B cell (primary cell): ENCODE results near the gene KRT74. TPM values are rescaled to one million over a fixed set of nuclear protein-coding genes. Genes with fewer than 3 reads are reported as not detected.

Experiments
- ATAC-seq: fragments of 200-7000 bp; cut with Tn5 transposase; one replicate; pipeline ENCODE4 v1.10.0; 2021; ENCODE audit warnings: low read depth, mild to moderate bottlenecking, moderate number of reproducible peaks, moderate library complexity
- CTCF ChIA-PET: fragments of 350-600 bp; sonication (Branson Sonifier 250); formaldehyde crosslinking; loops from one replicate; lab custom pipeline; 2021; ENCODE audit warnings: antibody characterized with exemption, inconsistent platforms; lab: Charles Lee
- POLR2A ChIA-PET: fragments of 350-600 bp; sonication (Branson Sonifier 250); formaldehyde crosslinking; loops from one replicate; lab custom pipeline; 2021; ENCODE audit warnings: antibody characterized with exemption; lab: Charles Lee
- DNase-seq: peaks from one replicate; pipeline ENCODE4 v3.0.0; 2013
- H2AFZ ChIP-seq: 2 replicates; pipeline ENCODE4 v1.6.1; 2012; ENCODE audit warnings: mild to moderate bottlenecking, low read depth, low read length; ENCODE audit not compliant: insufficient read depth, poor library complexity, severe bottlenecking
- H3K27ac ChIP-seq, 2 donors: 1 replicate in 1 of 2; 2 replicates in 1 of 2; pipeline ENCODE4 v1.5.1; 2012 to 2013; ENCODE audit warnings: low read length in 2 of 2, mild to moderate bottlenecking in 2 of 2, moderate library complexity in 1 of 2
- H3K27me3 ChIP-seq, 4 experiments: fragments of 200-600 bp in 1 of 4; sonication (generic) in 1 of 4; replicated peaks in 1 of 4; 1 replicate in 2 of 4; 2 replicates in 2 of 4; pipeline versions ENCODE4 v1.6.1 to v1.7.0; 2013 to 2016; ENCODE audit warnings: low read length in 3 of 4, mild to moderate bottlenecking in 2 of 4, mixed read lengths in 1 of 4, moderate library complexity in 1 of 4; ENCODE audit not compliant: insufficient read depth in 4 of 4, control insufficient read depth in 3 of 4; ENCODE audit errors: control extremely low read depth in 1 of 4
- H3K36me3 ChIP-seq, 2 experiments: replicated peaks in 1 of 2; 1 replicate in 1 of 2; 2 replicates in 1 of 2; pipeline versions ENCODE4 v1.6.1 to v1.7.1; 2013; ENCODE audit warnings: low read length in 1 of 2; ENCODE audit not compliant: insufficient read depth in 2 of 2, control insufficient read depth in 1 of 2; ENCODE audit errors: control extremely low read depth in 1 of 2, extremely low read depth in 1 of 2
- H3K4me1 ChIP-seq, 2 donors: fragments of 200-600 bp in 1 of 2; sonication (generic) in 1 of 2; 1 replicate in 1 of 2; 2 replicates in 1 of 2; pipeline versions ENCODE4 v1.5.1 to v1.6.1; 2013 to 2017; ENCODE audit warnings: low read length in 2 of 2; ENCODE audit not compliant: control insufficient read depth in 2 of 2, insufficient read depth in 2 of 2
- H3K4me2 ChIP-seq: replicated peaks from 2 replicates; pipeline ENCODE3; 2012; ENCODE audit warnings: mild to moderate bottlenecking, low read depth, low read length; ENCODE audit not compliant: poor library complexity, severe bottlenecking
- H3K4me3 ChIP-seq, 5 experiments: fragments of 200-600 bp in 1 of 5; sonication (generic) in 1 of 5; 1 replicate in 3 of 5; 2 replicates in 2 of 5; pipeline versions ENCODE4 v1.5.1 to v1.7.0; 2011 to 2016; ENCODE audit warnings: low read length in 4 of 5, mild to moderate bottlenecking in 4 of 5, low read depth in 2 of 5, control low read depth in 1 of 5, moderate library complexity in 1 of 5; ENCODE audit not compliant: insufficient read depth in 1 of 5; ENCODE audit errors: control extremely low read depth in 1 of 5, extremely low read depth in 1 of 5
- H3K79me2 ChIP-seq: fragments of 200-600 bp; sonication (generic); one replicate; pipeline ENCODE4 v1.6.0; 2016; ENCODE audit warnings: low read length; ENCODE audit not compliant: control insufficient read depth, insufficient read depth
- H3K9ac ChIP-seq: fragments of 200-600 bp; sonication (generic); 2 replicates; pipeline ENCODE4 v1.6.1; 2017; ENCODE audit warnings: mild to moderate bottlenecking, low read length, moderate library complexity
- H3K9me3 ChIP-seq, 3 donors: one replicate each; pipeline versions ENCODE4 v1.6.1 to v1.7.1; 2013; ENCODE audit warnings: low read length in 2 of 3; ENCODE audit not compliant: control insufficient read depth in 2 of 3, insufficient read depth in 1 of 3; ENCODE audit errors: control extremely low read depth in 1 of 3
- H4K20me1 ChIP-seq: 2 replicates; pipeline ENCODE4 v1.6.0; 2012; ENCODE audit warnings: mild to moderate bottlenecking, low read length; ENCODE audit not compliant: insufficient read depth, control insufficient read depth, poor library complexity, severe bottlenecking
- H3K27ac Mint-ChIP-seq: one replicate; pipeline ENCODE4 v1.8.0; 2021; ENCODE audit warnings: mixed read lengths
- H3K27me3 Mint-ChIP-seq: one replicate; pipeline ENCODE4 v1.8.0; 2021; ENCODE audit warnings: mixed read lengths
- H3K4me1 Mint-ChIP-seq: one replicate; pipeline ENCODE4 v1.8.0; 2021; ENCODE audit warnings: mixed read lengths
- H3K4me3 Mint-ChIP-seq: one replicate; pipeline ENCODE4 v1.8.0; 2021; ENCODE audit warnings: mixed read lengths
- H3K9me3 Mint-ChIP-seq: one replicate; pipeline ENCODE4 v1.8.0; 2022; ENCODE audit warnings: mixed read lengths; ENCODE audit not compliant: insufficient read depth
- EZH2 ChIP-seq: IDR thresholded peaks from 2 replicates; pipeline ENCODE4 v1.6.1; 2012; ENCODE audit warnings: borderline replicate concordance, low read depth, mild to moderate bottlenecking, moderate library complexity, low read length; ENCODE audit not compliant: insufficient read depth, poor library complexity, severe bottlenecking
- WGBS: methylation state at CpG from one replicate; pipeline ENCODE4 v1.1.5; 2013; ENCODE audit warnings: missing lambda C conversion rate; ENCODE audit not compliant: insufficient coverage; 5-methylcytosine and 5-hydroxymethylcytosine counted together
- intact Hi-C: fragments of 100-400 bp; cut with micrococcal nuclease; formaldehyde crosslinking; loops from one replicate; pipeline ENCODE4 v1.10.0; 2022
- polyA plus RNA-seq: library from polyadenylated mRNA; depleted of rRNA; stranded (reverse); fragments of >200 nt; gene quantifications from 2 replicates; pipeline ENCODE4 v1.2.3, GENCODE V29; 2012
- total RNA-seq, 2 donors: library from RNA; stranded (reverse); fragments of 120-200 nt in 1 of 2; gene quantifications; 1 replicate in 1 of 2; 2 replicates in 1 of 2; pipeline versions ENCODE4 v1.2.3 to v1.2.4, GENCODE V29; 2013 to 2022
- TF ChIP-seq, protein P1 (sequence below): fragments of 200-600 bp; IDR thresholded peaks from one replicate; pipeline ENCODE4 v1.8.0; 2022; ENCODE audit warnings: antibody characterized with exemption, mild to moderate bottlenecking

The KRT74 gene
- total and polyA plus RNA-seq, 2 donors (not counting 1 experiment from before 2014, with no cell fraction given) = not detected

GRCh38 chr12:52521175-52521567 lies 52.5 kb downstream of the KRT74 start:
- no peaks in the 10 kb centered on the region for H3K36me3 ChIP-seq
- H3K27ac ChIP-seq = no peak overlapping the region
- H3K27ac Mint-ChIP-seq = no peak overlapping the region
- H3K9me3 ChIP-seq = no peaks in the 10 kb centered on the region
- no peak overlapping the region for H3K4me2 ChIP-seq
- DNase-seq (no peak), ATAC-seq (no peak)
- H3K27me3 ChIP-seq = no peaks in the 10 kb centered on the region
- no peaks in the 10 kb centered on the region for H4K20me1 ChIP-seq
- no peaks in the 10 kb centered on the region for H3K9me3 Mint-ChIP-seq
- H2AFZ ChIP-seq = no peak overlapping the region
- no peaks in the 10 kb centered on the region for H3K79me2 ChIP-seq
- H3K4me3 ChIP-seq = no peak overlapping the region
- peaks cover 3% of the 10 kb centered on the region for H3K27me3 Mint-ChIP-seq
- H3K4me1 ChIP-seq = no peaks in the 10 kb centered on the region
- intact Hi-C loops = no loop called here
- POLR2A ChIA-PET = no interaction called here
- CTCF ChIA-PET = no interaction called here
- no peak overlapping the region for H3K9ac ChIP-seq
- whole genome bisulfite sequencing = 92% methylated on average over 8 of the region's 10 CpGs
- TF ChIP-seq, protein P1, sequence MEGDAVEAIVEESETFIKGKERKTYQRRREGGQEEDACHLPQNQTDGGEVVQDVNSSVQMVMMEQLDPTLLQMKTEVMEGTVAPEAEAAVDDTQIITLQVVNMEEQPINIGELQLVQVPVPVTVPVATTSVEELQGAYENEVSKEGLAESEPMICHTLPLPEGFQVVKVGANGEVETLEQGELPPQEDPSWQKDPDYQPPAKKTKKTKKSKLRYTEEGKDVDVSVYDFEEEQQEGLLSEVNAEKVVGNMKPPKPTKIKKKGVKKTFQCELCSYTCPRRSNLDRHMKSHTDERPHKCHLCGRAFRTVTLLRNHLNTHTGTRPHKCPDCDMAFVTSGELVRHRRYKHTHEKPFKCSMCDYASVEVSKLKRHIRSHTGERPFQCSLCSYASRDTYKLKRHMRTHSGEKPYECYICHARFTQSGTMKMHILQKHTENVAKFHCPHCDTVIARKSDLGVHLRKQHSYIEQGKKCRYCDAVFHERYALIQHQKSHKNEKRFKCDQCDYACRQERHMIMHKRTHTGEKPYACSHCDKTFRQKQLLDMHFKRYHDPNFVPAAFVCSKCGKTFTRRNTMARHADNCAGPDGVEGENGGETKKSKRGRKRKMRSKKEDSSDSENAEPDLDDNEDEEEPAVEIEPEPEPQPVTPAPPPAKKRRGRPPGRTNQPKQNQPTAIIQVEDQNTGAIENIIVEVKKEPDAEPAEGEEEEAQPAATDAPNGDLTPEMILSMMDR = no peak
- TF ChIP-seq EZH2 = no peak
- H3K4me3 Mint-ChIP-seq = no peak overlapping the region
- no peaks in the 10 kb centered on the region for H3K4me1 Mint-ChIP-seq

- no peak within 1 kb of the TSS for H3K4me3 Mint-ChIP-seq
- H3K9ac ChIP-seq = no peak within 1 kb of the TSS
- no peak within 1 kb of the TSS for H3K4me3 ChIP-seq
- intact Hi-C loops = no loop called here
- H4K20me1 ChIP-seq = no peaks in the 10 kb centered on the region
- no peak within 1 kb of the TSS for H3K27ac ChIP-seq
- CTCF ChIA-PET = no interaction called here
- H3K4me1 ChIP-seq = no peaks in the 10 kb centered on the region
- POLR2A ChIA-PET = no interaction called here
- TF ChIP-seq EZH2 = no peak
- TF ChIP-seq, protein P1 = no peak
- no peaks in the 10 kb centered on the region for H3K9me3 Mint-ChIP-seq
- no peaks in the 10 kb centered on the region for H3K4me1 Mint-ChIP-seq
- H3K27me3 Mint-ChIP-seq = peaks cover 6% of the 10 kb centered on the region
- H3K9me3 ChIP-seq = no peaks in the 10 kb centered on the region
- H3K27me3 ChIP-seq = no peaks in the 10 kb centered on the region
- no peak for DNase-seq
- no peaks in the 10 kb centered on the region for H3K36me3 ChIP-seq
- no peak within 1 kb of the TSS for H3K4me2 ChIP-seq
- 91% methylated on average over 25 of the region's 29 CpGs for WGBS
- ATAC-seq = no peak
- H3K27ac Mint-ChIP-seq = no peak within 1 kb of the TSS
- no peak within 1 kb of the TSS for H2AFZ ChIP-seq
- no peaks in the 10 kb centered on the region for H3K79me2 ChIP-seq
Observed at GRCh38 chr12:52519826-52520662, 53.6 kb downstream of the KRT74 start, which contains the start of gene KRT5. Gene KRT5, minus strand, starts transcription at chr12:52520394. Its CDS starts 98 bp downstream, at chr12:52520296.
